A673 (cell line): ENCODE measurements around the gene ANKRD11. TPM values are rescaled to one million over a fixed set of nuclear protein-coding genes. Genes with fewer than 3 reads are reported as not detected.
A peak's percentile ranks its signal among the peaks of the same experiment; 100 is the strongest.

Experiments
- BruUV-seq: library from RNA; stranded (reverse); fragments of 400-500 nt; replicated peaks from 2 replicates; lab custom pipeline; 2021; lab: Mats Ljungman, UMichigan
- CTCF ChIA-PET: fragments of 300-600 bp; sonication (Branson Sonifier 250); formaldehyde crosslinking; loops from one replicate; lab custom pipeline; 2022; ENCODE audit warnings: antibody characterized with exemption; lab: Charles Lee
- POLR2A ChIA-PET: fragments of 300-600 bp; sonication (Branson Sonifier 250); formaldehyde crosslinking; loops from one replicate; lab custom pipeline; 2022; ENCODE audit warnings: antibody characterized with exemption; ENCODE audit not compliant: low non-redundant PET; lab: Charles Lee
- DNase-seq: peaks from one replicate; pipeline ENCODE4 v3.0.0-alpha.2; 2015; ENCODE audit warnings: low spot score
- H3K27ac ChIP-seq: fragments of 200-600 bp; sonication (generic); 2 replicates; pipeline ENCODE4 v1.5.1; 2016; ENCODE audit warnings: mixed run types, low read depth, mild to moderate bottlenecking, mixed read lengths, antibody characterized with exemption, low read length; ENCODE audit not compliant: poor library complexity, severe bottlenecking
- H3K27me3 ChIP-seq: fragments of 200-600 bp; sonication (generic); replicated peaks from 2 replicates; pipeline ENCODE4 v1.6.1; 2017; ENCODE audit warnings: mixed run types, low read depth, mild to moderate bottlenecking, mixed read lengths, antibody characterized with exemption, low read length; ENCODE audit not compliant: insufficient read depth, poor library complexity
- H3K36me3 ChIP-seq: fragments of 200-600 bp; sonication (generic); 2 replicates; pipeline ENCODE4 v1.6.1; 2016; ENCODE audit warnings: mixed run types, mild to moderate bottlenecking, mixed read lengths, antibody characterized with exemption, low read length; ENCODE audit not compliant: insufficient read depth, poor library complexity, severe bottlenecking
- H3K4me1 ChIP-seq: fragments of 200-600 bp; sonication (generic); 2 replicates; pipeline ENCODE4 v1.6.1; 2017; ENCODE audit warnings: mixed run types, mild to moderate bottlenecking, mixed read lengths, antibody characterized with exemption, low read length; ENCODE audit not compliant: insufficient read depth, poor library complexity, severe bottlenecking
- H3K4me3 ChIP-seq: fragments of 200-600 bp; sonication (generic); 2 replicates; pipeline ENCODE4 v1.5.1; 2016; ENCODE audit warnings: low read depth, mixed run types, mild to moderate bottlenecking, mixed read lengths, low read length; ENCODE audit not compliant: poor library complexity, severe bottlenecking
- H3K9me3 ChIP-seq: fragments of 200-600 bp; sonication (generic); 2 replicates; pipeline ENCODE4 v1.6.1; 2016; ENCODE audit warnings: mixed run types, low read depth, mild to moderate bottlenecking, mixed read lengths, antibody characterized with exemption, low read length; ENCODE audit not compliant: poor library complexity, severe bottlenecking
- EZH2 ChIP-seq: fragments of 200-600 bp; sonication (generic); IDR thresholded peaks from 2 replicates; pipeline ENCODE4 v1.6.1; 2017; ENCODE audit warnings: borderline replicate concordance, low read depth, mild to moderate bottlenecking, mixed read lengths, antibody characterized with exemption, low read length; ENCODE audit not compliant: poor library complexity, severe bottlenecking
- intact Hi-C: fragments of 100-400 bp; cut with micrococcal nuclease; formaldehyde crosslinking; loops from one replicate; pipeline ENCODE4 v1.10.0; 2022; ENCODE audit not compliant: unreplicated experiment
- total RNA-seq: library from RNA; stranded (reverse); gene quantifications from 2 replicates; pipeline ENCODE4 v1.2.3, GENCODE V29; 2021
- TF ChIP-seq, protein P1 (sequence below): fragments of 300-800, 200-600 bp; sonication (generic); conservative IDR thresholded peaks from 2 replicates; pipeline ENCODE4 v1.5.1; 2017; ENCODE audit warnings: low read depth, mild to moderate bottlenecking, antibody characterized with exemption, low read length, moderate library complexity, mixed read lengths

Gene ANKRD11
- total RNA-seq, 1 experiment from 2014 or later, result 217 TPM

DNA sequence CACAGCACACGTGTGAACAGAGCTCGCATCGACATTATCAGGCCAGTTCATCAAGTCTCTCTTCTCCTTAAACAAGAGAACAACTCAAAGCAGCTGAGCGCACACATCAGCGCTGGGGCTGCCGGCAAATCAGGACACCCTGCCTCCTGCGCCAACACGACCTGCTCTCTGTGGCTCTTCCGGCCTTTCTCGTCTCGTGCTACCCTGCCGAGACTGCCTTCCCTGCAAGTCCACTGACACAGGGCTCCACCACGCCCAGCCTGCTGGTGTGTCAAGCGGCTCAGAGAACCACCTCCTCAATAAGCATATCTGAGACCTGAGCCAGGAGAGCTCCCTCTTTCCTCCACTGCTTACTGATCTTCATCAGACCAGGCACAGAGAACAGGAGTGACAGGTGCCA is 176.0 kb downstream of the ANKRD11 start:
- CTCF ChIA-PET, result interaction anchor here (0.8 kb wide), 1 partner anchor 8 kb away, joined by 4 read pairs; no protein-coding TSS in a partner anchor
- intact Hi-C loops, result no loop called here

DNA sequence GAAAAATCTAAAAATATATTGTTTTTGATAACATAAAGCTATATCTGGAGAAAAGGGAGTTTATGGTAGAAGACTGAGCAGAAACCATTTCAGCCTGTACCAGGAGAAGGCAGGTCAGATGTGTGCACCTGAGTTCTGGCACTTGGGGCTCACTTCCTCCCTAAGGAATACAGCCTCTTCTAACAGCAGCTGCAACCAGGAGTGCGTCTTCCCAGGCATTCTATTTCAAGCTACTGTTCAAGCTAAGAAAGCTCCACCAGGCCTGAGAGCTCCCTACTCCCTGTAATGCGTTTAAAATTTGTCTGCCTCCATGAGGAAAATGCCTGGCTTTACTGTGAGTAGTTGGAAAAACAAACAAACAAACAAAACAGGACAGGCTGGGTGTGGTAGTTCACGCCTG is 176.8 kb downstream of the ANKRD11 start:
- Histone ChIP-seq H3K9me3 (no peaks in the 10 kb centered on the region), H3K36me3 (peaks cover 48% of the 10 kb centered on the region), H3K4me3 (no peak overlapping the region), H3K27ac (peak overlapping the region; percentile 60), H3K4me1 (peaks cover 50% of the 10 kb centered on the region), H3K27me3 (no peaks in the 10 kb centered on the region)
- ChIA-PET CTCF (interaction anchor here (0.8 kb wide), 1 partner anchor 9 kb away, joined by 4 read pairs; no protein-coding TSS in a partner anchor), POLR2A (interaction anchor here (0.5 kb wide), 1 partner anchor 190 kb away, joined by 3 read pairs; no protein-coding TSS in a partner anchor)
- TF ChIP-seq EZH2, result no peak
- TF ChIP-seq, protein P1, sequence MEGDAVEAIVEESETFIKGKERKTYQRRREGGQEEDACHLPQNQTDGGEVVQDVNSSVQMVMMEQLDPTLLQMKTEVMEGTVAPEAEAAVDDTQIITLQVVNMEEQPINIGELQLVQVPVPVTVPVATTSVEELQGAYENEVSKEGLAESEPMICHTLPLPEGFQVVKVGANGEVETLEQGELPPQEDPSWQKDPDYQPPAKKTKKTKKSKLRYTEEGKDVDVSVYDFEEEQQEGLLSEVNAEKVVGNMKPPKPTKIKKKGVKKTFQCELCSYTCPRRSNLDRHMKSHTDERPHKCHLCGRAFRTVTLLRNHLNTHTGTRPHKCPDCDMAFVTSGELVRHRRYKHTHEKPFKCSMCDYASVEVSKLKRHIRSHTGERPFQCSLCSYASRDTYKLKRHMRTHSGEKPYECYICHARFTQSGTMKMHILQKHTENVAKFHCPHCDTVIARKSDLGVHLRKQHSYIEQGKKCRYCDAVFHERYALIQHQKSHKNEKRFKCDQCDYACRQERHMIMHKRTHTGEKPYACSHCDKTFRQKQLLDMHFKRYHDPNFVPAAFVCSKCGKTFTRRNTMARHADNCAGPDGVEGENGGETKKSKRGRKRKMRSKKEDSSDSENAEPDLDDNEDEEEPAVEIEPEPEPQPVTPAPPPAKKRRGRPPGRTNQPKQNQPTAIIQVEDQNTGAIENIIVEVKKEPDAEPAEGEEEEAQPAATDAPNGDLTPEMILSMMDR, result no peak
- intact Hi-C loops, result no loop called here
- no peak for DNase-seq
- BruUV-seq, result no TSS peak

More for the DNA sequence above, 176.0 kb downstream of the ANKRD11 start:
- H3K27ac ChIP-seq, result peak overlapping the region; percentile 60
- TF ChIP-seq, protein P1, result no peak
- TF ChIP-seq EZH2, result no peak
- peaks cover 48% of the 10 kb centered on the region for H3K36me3 ChIP-seq
- H3K4me1 ChIP-seq, result peaks cover 58% of the 10 kb centered on the region
- no peaks in the 10 kb centered on the region for H3K9me3 ChIP-seq
- H3K4me3 ChIP-seq, result no peak overlapping the region
- no TSS peak for BruUV-seq
- no peaks in the 10 kb centered on the region for H3K27me3 ChIP-seq
- POLR2A ChIA-PET, result no interaction called here
- DNase-seq, result no peak

DNA sequence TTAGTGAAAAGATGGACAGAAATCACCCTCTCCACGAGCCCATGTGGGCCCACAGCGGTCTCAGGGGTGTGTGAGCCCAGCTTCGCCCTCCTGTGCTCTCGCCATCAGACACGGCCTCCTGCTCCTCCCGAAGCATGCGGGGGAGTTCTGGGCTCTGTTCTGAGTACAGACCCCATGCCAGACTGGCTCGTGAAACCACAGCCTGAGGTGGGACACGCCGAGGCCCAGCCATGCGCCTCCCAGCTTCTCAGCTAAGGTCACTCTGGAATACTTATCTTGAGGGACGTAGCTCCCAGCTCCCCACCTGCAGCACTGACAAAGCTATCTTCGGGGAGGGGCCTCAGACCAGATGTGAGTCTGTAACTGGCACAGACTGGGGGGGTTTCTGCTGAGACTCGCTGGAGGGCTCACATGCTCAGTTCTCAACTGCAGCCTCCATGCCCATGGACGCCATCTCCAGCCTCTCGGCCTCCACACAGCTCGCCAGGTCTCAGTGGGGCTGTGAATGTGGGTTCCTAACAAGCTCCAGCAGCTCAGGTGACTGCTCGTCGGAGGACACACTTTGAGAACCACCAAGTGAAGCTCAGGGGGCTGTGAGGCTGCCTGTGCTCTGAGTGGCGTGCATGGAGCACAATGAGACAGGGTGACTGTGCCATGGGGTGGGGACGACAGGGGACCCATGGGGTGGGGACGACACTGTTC is 177.6 kb downstream of the ANKRD11 start:
- ChIA-PET POLR2A (no interaction called here), CTCF (no interaction called here)
- BruUV-seq, result no TSS peak
- intact Hi-C loops, result no loop called here
- H3K4me3 ChIP-seq, result no peak overlapping the region
- DNase-seq, result no peak
- no peaks in the 10 kb centered on the region for H3K9me3 ChIP-seq
- H3K36me3 ChIP-seq, result peaks cover 48% of the 10 kb centered on the region
- TF ChIP-seq, protein P1, result no peak
- TF ChIP-seq EZH2, result no peak
- peaks cover 42% of the 10 kb centered on the region for H3K4me1 ChIP-seq
- no peak overlapping the region for H3K27ac ChIP-seq
- no peaks in the 10 kb centered on the region for H3K27me3 ChIP-seq
